LNCAP (cell line): ENCODE results near the gene COMMD1.

ENCODE experiments used
- CTCF ChIP-seq: fragments of 450-650 bp; IDR thresholded peaks from 2 replicates; pipeline ENCODE4 v1.5.1; 2017; ENCODE audit warnings: mild to moderate bottlenecking

COMMD1 gene

GRCh38 chr2:62163106-62163831 lies 257.8 kb downstream of the COMMD1 start:
- TF ChIP-seq CTCF: no peak

- TF ChIP-seq CTCF: no peak
Observed at GRCh38 chr2:62163834-62164233, 258.4 kb downstream of the COMMD1 start.

- no peak for TF ChIP-seq CTCF
Observed at GRCh38 chr2:62175728-62176127, 270.3 kb downstream of the COMMD1 start.

- no peak for TF ChIP-seq CTCF
Observed at GRCh38 chr2:62176801-62177200, 271.3 kb downstream of the COMMD1 start.

- no peak for TF ChIP-seq CTCF
Observed at GRCh38 chr2:62177392-62178049, 272.0 kb downstream of the COMMD1 start.

GRCh38 chr2:62178741-62179271 lies 273.3 kb downstream of the COMMD1 start:
- TF ChIP-seq CTCF: no peak

- TF ChIP-seq CTCF: no peak
Observed at GRCh38 chr2:62180975-62181374, 275.5 kb downstream of the COMMD1 start.
